ENCODE results near the gene NR1H2.

DNA sequence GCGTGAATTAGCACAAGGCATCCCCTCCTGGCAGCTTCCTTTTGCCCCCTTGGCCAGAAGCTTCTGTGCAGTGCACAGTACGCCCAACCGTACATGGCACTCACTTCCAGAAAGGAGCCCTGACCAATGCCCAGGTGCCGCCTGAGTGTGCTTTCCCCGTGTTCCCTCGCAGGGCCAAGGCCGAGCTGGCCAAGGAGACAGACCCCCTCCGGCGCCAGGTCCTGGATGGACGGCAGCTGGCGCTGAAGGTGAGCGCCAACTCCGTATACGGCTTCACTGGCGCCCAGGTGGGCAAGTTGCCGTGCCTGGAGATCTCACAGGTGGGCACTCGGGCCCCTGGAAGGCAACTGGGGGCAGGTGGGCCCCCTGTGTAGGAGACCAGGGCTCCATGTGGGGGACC, 33.1 kb downstream of the NR1H2 start:
- TF ChIP-seq, protein P1, sequence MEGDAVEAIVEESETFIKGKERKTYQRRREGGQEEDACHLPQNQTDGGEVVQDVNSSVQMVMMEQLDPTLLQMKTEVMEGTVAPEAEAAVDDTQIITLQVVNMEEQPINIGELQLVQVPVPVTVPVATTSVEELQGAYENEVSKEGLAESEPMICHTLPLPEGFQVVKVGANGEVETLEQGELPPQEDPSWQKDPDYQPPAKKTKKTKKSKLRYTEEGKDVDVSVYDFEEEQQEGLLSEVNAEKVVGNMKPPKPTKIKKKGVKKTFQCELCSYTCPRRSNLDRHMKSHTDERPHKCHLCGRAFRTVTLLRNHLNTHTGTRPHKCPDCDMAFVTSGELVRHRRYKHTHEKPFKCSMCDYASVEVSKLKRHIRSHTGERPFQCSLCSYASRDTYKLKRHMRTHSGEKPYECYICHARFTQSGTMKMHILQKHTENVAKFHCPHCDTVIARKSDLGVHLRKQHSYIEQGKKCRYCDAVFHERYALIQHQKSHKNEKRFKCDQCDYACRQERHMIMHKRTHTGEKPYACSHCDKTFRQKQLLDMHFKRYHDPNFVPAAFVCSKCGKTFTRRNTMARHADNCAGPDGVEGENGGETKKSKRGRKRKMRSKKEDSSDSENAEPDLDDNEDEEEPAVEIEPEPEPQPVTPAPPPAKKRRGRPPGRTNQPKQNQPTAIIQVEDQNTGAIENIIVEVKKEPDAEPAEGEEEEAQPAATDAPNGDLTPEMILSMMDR (IDR thresholded peaks at IDR 0.05; ENCODE audit: poor library complexity): no peak
- TF ChIP-seq EZH2 (IDR thresholded peaks at IDR 0.05; ENCODE audit: borderline replicate concordance) (no peak), EZH2phosphoT487 (IDR thresholded peaks at IDR 0.05; ENCODE audit: low read depth, severe bottlenecking, unreplicated experiment) (no peak)
